D721Med (cell line): ENCODE results near the gene SMPD1.

ENCODE experiments used
- DNase-seq: peaks from one replicate; pipeline ENCODE4 v3.0.0; 2011; ENCODE audit warnings: low spot score; ENCODE audit not compliant: insufficient read length
- FAIRE-seq: peaks from 2 replicates; lab custom pipeline; 2011; peaks lifted over from hg19 to GRCh38; lab: Jason Lieb, UNC
- CTCF ChIP-seq: IDR thresholded peaks from 2 replicates; pipeline ENCODE4 v1.5.1; 2012; ENCODE audit warnings: mild to moderate bottlenecking, control low read depth; ENCODE audit not compliant: insufficient read depth; ENCODE audit errors: missing control alignments

The SMPD1 gene

GRCh38 chr11:6405052-6405667, 14.9 kb downstream of the SMPD1 start:
- no peak for TF ChIP-seq CTCF
- FAIRE-seq (no peak), DNase-seq (no peak)

- FAIRE-seq = no peak
- no peak for TF ChIP-seq CTCF
- DNase-seq = no peak
These were observed 15.6 kb downstream of the SMPD1 start for GRCh38 chr11:6405846-6406245.

GRCh38 chr11:6406370-6406769, 16.1 kb downstream of the SMPD1 start:
- no peak for DNase-seq
- FAIRE-seq = no peak
- TF ChIP-seq CTCF = no peak

GRCh38 chr11:6410695-6411430, 20.6 kb downstream of the SMPD1 start:
- DNase-seq = no peak
- no peak for FAIRE-seq
- TF ChIP-seq CTCF = no peak

- FAIRE-seq = no peak
- DNase-seq = no peak
- no peak for TF ChIP-seq CTCF
These were observed 21.3 kb downstream of the SMPD1 start for GRCh38 chr11:6411594-6412031.

GRCh38 chr11:6413791-6414201, 23.5 kb downstream of the SMPD1 start:
- FAIRE-seq (no peak), DNase-seq (no peak)
- TF ChIP-seq CTCF = no peak

GRCh38 chr11:6414874-6415328, 24.6 kb downstream of the SMPD1 start:
- FAIRE-seq (no peak), DNase-seq (no peak)

More at GRCh38 chr11:6414874-6415328, 24.6 kb downstream of the SMPD1 start:
- no peak for TF ChIP-seq CTCF
